HCT116 (cell line): ENCODE data around the gene MUC22.

Source experiments
- EZH2 ChIP-seq: fragments of 200-600 bp; sonication (generic); IDR thresholded peaks from 2 replicates; pipeline ENCODE4 v1.6.1; 2017; ENCODE audit warnings: antibody characterized with exemption, mixed run types
- JUND ChIP-seq: IDR thresholded peaks from 2 replicates; pipeline ENCODE4 v1.6.1; 2012
- POLR2A ChIP-seq: IDR thresholded peaks from 2 replicates; pipeline ENCODE4 v1.7.0; 2011; ENCODE audit warnings: borderline replicate concordance; ENCODE audit not compliant: insufficient read depth, insufficient read length; ENCODE audit errors: extremely low read depth
- POLR2AphosphoS5 ChIP-seq: IDR thresholded peaks from 2 replicates; pipeline ENCODE4 v1.6.1; 2011; ENCODE audit warnings: mild to moderate bottlenecking, low read depth, low read length, moderate library complexity
- ZFX ChIP-seq: fragments of 450-650 bp; IDR thresholded peaks from 2 replicates; pipeline ENCODE4 v1.6.1; 2017
- ZNF274 ChIP-seq: fragments of 200-500 bp; sonication (Bioruptor generic); IDR thresholded peaks from 2 replicates; pipeline ENCODE4 v1.6.1; 2014; ENCODE audit warnings: mild to moderate bottlenecking, low read depth, low read length, inconsistent platforms
- TF ChIP-seq, protein P1 (sequence below), 3 experiments: fragments of 200-600 bp in 1 of 3; sonication (generic) in 1 of 3; IDR thresholded peaks in 2 of 3; conservative IDR thresholded peaks in 1 of 3; 2 replicates each; pipeline ENCODE4 v1.5.1; 2012 to 2017; ENCODE audit warnings: low read depth in 2 of 3, low read length in 2 of 3, antibody characterized with exemption in 1 of 3, borderline replicate concordance in 1 of 3, control low read depth in 1 of 3, mild to moderate bottlenecking in 1 of 3, mixed read lengths in 1 of 3, mixed run types in 1 of 3, moderate library complexity in 1 of 3; ENCODE audit not compliant: insufficient read depth in 1 of 3
- TF ChIP-seq, protein P2 (sequence below): IDR thresholded peaks from 2 replicates; pipeline ENCODE4 v1.6.1; 2012

DNA sequence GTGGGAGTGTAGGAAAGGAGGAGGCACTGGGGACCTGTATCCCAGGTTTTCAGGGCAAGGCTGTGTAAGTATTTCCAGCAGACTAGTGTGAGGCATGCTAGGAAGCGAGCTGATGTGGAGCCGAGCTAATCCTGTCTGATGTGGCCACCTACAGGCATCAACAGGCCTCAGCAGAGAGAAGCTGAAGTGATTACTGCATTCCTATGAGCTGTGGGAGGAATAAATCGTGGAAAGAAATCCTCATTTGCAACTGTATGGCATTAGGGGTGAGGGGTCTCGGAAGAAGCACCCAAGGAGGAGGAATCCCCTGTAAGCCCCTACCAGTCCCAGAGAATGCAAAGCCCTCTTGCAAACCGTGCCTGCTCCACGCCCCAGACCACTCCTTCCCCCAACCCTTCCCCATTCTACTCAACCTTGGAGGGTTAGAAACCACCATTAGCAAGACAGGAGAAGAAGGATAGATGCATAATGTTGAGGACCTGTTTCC lies 60.5 kb downstream of the MUC22 start:
- TF ChIP-seq ZNF274 (no peak), JUND (no peak), EZH2 (no peak), ZFX (no peak), POLR2A (no peak), POLR2AphosphoS5 (no peak)
- TF ChIP-seq, protein P1, sequence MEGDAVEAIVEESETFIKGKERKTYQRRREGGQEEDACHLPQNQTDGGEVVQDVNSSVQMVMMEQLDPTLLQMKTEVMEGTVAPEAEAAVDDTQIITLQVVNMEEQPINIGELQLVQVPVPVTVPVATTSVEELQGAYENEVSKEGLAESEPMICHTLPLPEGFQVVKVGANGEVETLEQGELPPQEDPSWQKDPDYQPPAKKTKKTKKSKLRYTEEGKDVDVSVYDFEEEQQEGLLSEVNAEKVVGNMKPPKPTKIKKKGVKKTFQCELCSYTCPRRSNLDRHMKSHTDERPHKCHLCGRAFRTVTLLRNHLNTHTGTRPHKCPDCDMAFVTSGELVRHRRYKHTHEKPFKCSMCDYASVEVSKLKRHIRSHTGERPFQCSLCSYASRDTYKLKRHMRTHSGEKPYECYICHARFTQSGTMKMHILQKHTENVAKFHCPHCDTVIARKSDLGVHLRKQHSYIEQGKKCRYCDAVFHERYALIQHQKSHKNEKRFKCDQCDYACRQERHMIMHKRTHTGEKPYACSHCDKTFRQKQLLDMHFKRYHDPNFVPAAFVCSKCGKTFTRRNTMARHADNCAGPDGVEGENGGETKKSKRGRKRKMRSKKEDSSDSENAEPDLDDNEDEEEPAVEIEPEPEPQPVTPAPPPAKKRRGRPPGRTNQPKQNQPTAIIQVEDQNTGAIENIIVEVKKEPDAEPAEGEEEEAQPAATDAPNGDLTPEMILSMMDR (IDR thresholded peaks at IDR 0.05 in 2 of 3, conservative IDR thresholded peaks at IDR 0.05 in 1 of 3; ENCODE audit: borderline replicate concordance in 1 of 3, insufficient read depth in 1 of 3, low read depth in 2 of 3, low read length in 2 of 3) = peak; percentile 61 to 75 (median 61)
- TF ChIP-seq, protein P2, sequence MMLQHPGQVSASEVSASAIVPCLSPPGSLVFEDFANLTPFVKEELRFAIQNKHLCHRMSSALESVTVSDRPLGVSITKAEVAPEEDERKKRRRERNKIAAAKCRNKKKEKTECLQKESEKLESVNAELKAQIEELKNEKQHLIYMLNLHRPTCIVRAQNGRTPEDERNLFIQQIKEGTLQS = no peak
